Activated naive CD4-positive, alpha-beta T cell treated with anti-CD3 and anti-CD28 coated beads, Interleukin-2, amount 50 U/mL, for 72 hours (primary cell): ENCODE measurements around the gene PLD4. TPM values are rescaled to one million over a fixed set of nuclear protein-coding genes. Genes with fewer than 3 reads are reported as not detected.

Experiments used
- ATAC-seq, 2 donors: fragments of 150-1000 bp; cut with Tn5 transposase; 2 replicates each; pipeline ENCODE4 v1.10.0; 2021; ENCODE audit warnings: mild to moderate bottlenecking in 2 of 2, moderate library complexity in 2 of 2
- DNase-seq, 2 donors: peaks; one replicate each; pipeline ENCODE4 v3.0.0; 2021 to 2022; ENCODE audit warnings: low spot score in 2 of 2
- H3K27ac Mint-ChIP-seq, 2 donors: one replicate each; pipeline ENCODE4 v1.8.0; 2022; ENCODE audit warnings: mild to moderate bottlenecking in 2 of 2, mixed read lengths in 2 of 2
- H3K36me3 Mint-ChIP-seq, 2 donors: one replicate each; pipeline ENCODE4 v1.8.0; 2022; ENCODE audit warnings: mixed read lengths in 2 of 2
- H3K9me3 Mint-ChIP-seq, 2 donors: one replicate each; pipeline ENCODE4 v1.8.0; 2022; ENCODE audit warnings: mixed read lengths in 2 of 2
- total RNA-seq, 2 donors: library from RNA; stranded (reverse); gene quantifications; one replicate each; pipeline ENCODE4 v1.2.3, GENCODE V29; 2022

The PLD4 gene
- total RNA-seq, 2 donors from 2014 or later = 0.04 TPM; not detected in 1

- DNase-seq (peak in 1 of 2 donors; percentile 53), ATAC-seq (no peak)
- no peaks in the 10 kb centered on the region for H3K36me3 Mint-ChIP-seq
- no peak overlapping the region for H3K27ac Mint-ChIP-seq
- H3K9me3 Mint-ChIP-seq = no peaks in the 10 kb centered on the region
Observed at GRCh38 chr14:104931771-104932675, 7.3 kb downstream of the PLD4 start.

- Mint-ChIP-seq H3K36me3 (no peaks in the 10 kb centered on the region), H3K27ac (no peak overlapping the region), H3K9me3 (no peaks in the 10 kb centered on the region)
- DNase-seq (peak; percentile 77 to 95), ATAC-seq (peak; percentile 88 to 92)
Observed at GRCh38 chr14:104932676-104933631, 8.3 kb downstream of the PLD4 start.

GRCh38 chr14:104933746-104934733 is 9.4 kb downstream of the PLD4 start:
- DNase-seq (peak in 1 of 2 donors; percentile 45), ATAC-seq (no peak)
- no peaks in the 10 kb centered on the region for H3K9me3 Mint-ChIP-seq
- no peak overlapping the region for H3K27ac Mint-ChIP-seq
- no peaks in the 10 kb centered on the region for H3K36me3 Mint-ChIP-seq

GRCh38 chr14:104935026-104935650 is 10.5 kb downstream of the PLD4 start:
- H3K27ac Mint-ChIP-seq = no peak overlapping the region
- ATAC-seq (no peak), DNase-seq (peak in 1 of 2 donors; percentile 49)
- no peaks in the 10 kb centered on the region for H3K9me3 Mint-ChIP-seq
- H3K36me3 Mint-ChIP-seq = no peaks in the 10 kb centered on the region

- ATAC-seq (no peak), DNase-seq (no peak)
- Mint-ChIP-seq H3K9me3 (no peaks in the 10 kb centered on the region), H3K36me3 (no peaks in the 10 kb centered on the region), H3K27ac (no peak overlapping the region)
Observed at GRCh38 chr14:104935955-104936354, 11.3 kb downstream of the PLD4 start.

- Mint-ChIP-seq H3K27ac (no peak overlapping the region), H3K9me3 (no peaks in the 10 kb centered on the region), H3K36me3 (no peaks in the 10 kb centered on the region)
- DNase-seq (peak in 1 of 2 donors; percentile 50), ATAC-seq (no peak)
Observed at GRCh38 chr14:104936361-104937155, 11.9 kb downstream of the PLD4 start.

GRCh38 chr14:104937161-104937560 is 12.5 kb downstream of the PLD4 start:
- ATAC-seq (no peak), DNase-seq (no peak)
- H3K9me3 Mint-ChIP-seq = no peaks in the 10 kb centered on the region
- H3K36me3 Mint-ChIP-seq = no peaks in the 10 kb centered on the region
- no peak overlapping the region for H3K27ac Mint-ChIP-seq

GRCh38 chr14:104937694-104938365 is 13.2 kb downstream of the PLD4 start:
- Mint-ChIP-seq H3K36me3 (no peaks in the 10 kb centered on the region), H3K9me3 (no peaks in the 10 kb centered on the region), H3K27ac (no peak overlapping the region)
- DNase-seq (no peak), ATAC-seq (no peak)

- no peaks in the 10 kb centered on the region for H3K36me3 Mint-ChIP-seq
- no peaks in the 10 kb centered on the region for H3K9me3 Mint-ChIP-seq
- DNase-seq (no peak), ATAC-seq (no peak)
- no peak overlapping the region for H3K27ac Mint-ChIP-seq
Observed at GRCh38 chr14:104938436-104938835, 13.8 kb downstream of the PLD4 start.

GRCh38 chr14:104938960-104939359 is 14.3 kb downstream of the PLD4 start:
- Mint-ChIP-seq H3K36me3 (no peaks in the 10 kb centered on the region), H3K9me3 (no peaks in the 10 kb centered on the region), H3K27ac (no peak overlapping the region)
- DNase-seq (no peak), ATAC-seq (no peak)

- Mint-ChIP-seq H3K9me3 (no peaks in the 10 kb centered on the region), H3K36me3 (no peaks in the 10 kb centered on the region), H3K27ac (no peak overlapping the region)
- ATAC-seq (peak in 1 of 2 donors; percentile 57), DNase-seq (no peak)
Observed at GRCh38 chr14:104939666-104940410, 15.2 kb downstream of the PLD4 start.

GRCh38 chr14:104940526-104941150 is 16.0 kb downstream of the PLD4 start:
- no peaks in the 10 kb centered on the region for H3K9me3 Mint-ChIP-seq
- DNase-seq (no peak), ATAC-seq (no peak)
- no peaks in the 10 kb centered on the region for H3K36me3 Mint-ChIP-seq
- peak overlapping the region in 1 of 2 donors; percentile 10 for H3K27ac Mint-ChIP-seq

GRCh38 chr14:104941508-104942365 is 17.1 kb downstream of the PLD4 start:
- ATAC-seq (no peak), DNase-seq (no peak)
- Mint-ChIP-seq H3K9me3 (no peaks in the 10 kb centered on the region), H3K36me3 (no peaks in the 10 kb centered on the region), H3K27ac (no peak overlapping the region)
